NOMO-1 treated with DMSO at 0.1 percent for 48 hours (cell line): ENCODE data around the gene CPSF4L.

Source experiments
- DNase-seq: peaks from one replicate; lab custom pipeline; 2025; ENCODE audit not compliant: unreplicated experiment; lab: John Stamatoyannopoulos, UW

Gene CPSF4L

DNA sequence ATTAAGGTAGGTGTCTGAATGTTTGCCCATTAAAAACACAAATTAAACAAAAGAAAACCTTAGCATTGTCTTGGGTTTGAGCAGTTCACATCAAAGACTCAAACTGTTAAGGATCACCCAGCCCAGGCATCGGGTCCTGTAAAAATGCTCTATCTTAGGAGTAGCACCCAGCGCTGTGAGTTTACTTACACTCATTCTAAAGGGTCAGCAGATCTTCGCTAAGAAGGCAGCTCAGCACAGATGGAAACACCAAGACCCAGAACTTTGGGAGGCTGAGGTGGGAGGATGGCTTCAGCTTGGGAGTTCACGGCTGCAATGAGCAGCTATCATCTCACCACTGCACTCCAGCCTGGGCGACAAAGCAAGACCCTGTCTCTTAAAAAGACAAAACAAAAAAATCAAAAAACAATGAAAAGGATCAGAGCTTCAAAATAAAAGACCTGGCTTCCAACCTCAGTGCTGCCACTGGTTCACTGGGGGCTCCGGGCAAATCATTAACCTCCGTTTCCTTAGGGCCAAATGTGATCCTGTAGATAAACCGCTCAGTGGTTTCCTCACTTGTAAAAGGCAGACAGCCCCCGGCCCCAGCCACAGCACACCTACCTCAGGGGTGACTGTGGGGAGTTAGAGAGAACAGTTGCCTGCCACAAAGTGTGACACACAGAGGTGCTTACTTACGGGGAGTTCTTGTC is 57.7 kb downstream of the CPSF4L start:
- DNase-seq, result no peak

DNA sequence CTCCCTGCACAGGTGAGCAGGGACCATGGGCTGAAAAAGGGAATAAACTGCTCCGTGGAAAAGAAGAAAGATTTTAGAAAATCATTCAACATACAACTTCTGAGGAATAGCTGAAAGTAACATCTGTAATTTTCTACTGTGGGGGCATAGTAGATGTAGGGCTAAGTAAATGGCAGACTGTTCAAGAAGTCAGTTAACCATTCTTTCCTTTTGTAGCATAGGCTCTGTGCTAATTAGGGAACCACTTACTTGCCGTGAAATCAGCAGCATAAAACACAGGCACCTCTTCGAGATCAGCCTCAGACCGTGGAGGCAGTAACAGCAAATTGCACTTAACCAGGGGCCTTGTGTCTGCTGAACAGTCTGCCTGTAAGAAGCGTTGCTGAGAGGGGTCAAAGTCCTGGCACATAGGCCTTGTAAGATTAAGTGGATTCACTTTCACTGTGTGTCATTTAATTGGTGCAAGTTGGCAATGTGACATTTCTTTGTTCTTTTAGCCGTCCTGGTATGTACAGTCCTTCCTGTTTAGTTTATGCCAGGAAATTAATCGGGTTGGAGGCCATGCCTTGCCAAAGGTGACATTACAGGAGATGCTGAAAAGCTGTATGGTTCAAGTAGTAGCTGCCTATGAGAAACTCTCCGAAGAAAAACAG is 58.4 kb downstream of the CPSF4L start:
- DNase-seq, result no peak

DNA sequence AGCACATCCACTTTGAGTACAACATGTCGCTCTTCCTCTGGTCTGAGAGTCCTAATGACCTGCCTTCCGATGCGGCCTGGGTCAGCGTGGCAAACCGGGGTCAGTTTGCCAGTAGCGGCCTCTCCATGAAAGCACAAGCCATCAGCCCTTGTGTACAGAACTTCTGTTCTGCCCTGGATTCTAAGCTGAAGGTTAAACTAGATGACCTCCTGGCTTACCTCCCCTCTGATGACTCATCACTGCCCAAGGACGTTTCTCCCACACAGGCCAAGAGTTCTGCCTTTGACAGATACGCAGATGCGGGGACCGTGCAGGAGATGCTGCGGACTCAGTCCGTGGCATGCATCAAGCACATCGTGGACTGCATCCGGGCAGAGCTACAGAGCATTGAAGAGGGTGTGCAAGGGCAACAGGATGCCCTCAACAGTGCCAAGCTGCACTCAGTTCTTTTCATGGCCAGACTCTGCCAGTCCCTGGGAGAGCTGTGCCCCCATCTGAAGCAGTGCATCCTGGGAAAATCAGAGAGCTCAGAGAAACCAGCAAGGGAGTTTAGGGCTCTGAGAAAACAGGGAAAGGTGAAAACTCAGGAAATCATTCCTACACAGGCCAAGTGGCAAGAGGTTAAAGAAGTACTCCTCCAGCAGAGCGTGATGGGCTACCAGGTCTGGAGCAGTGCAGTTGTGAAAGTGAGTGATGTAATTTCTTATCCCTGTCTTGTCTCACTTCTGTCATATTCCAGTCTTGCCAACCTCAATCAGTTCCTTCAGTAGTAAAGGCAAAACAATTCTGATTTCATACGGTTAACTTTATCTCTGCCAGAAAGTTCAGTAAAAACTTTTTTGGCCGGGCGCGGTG is 60.2 kb downstream of the CPSF4L start:
- no peak for DNase-seq

DNA sequence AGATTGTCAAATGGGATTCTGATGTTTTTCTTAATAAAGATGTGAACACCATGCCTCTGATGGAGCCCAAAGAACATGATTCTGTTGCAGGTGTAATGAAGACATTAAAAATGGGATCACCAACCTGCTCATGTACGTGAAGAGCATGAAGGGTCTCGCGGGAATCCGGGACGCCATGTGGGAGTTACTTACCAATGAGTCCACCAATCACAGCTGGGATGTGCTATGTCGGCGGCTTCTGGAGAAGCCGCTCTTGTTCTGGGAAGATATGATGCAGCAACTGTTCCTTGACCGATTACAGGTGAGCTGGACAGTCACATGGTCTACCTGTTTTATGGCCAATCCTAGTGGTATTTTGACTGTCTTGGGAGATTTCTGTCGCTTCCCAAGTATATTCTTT is 61.2 kb downstream of the CPSF4L start:
- no peak for DNase-seq

DNA sequence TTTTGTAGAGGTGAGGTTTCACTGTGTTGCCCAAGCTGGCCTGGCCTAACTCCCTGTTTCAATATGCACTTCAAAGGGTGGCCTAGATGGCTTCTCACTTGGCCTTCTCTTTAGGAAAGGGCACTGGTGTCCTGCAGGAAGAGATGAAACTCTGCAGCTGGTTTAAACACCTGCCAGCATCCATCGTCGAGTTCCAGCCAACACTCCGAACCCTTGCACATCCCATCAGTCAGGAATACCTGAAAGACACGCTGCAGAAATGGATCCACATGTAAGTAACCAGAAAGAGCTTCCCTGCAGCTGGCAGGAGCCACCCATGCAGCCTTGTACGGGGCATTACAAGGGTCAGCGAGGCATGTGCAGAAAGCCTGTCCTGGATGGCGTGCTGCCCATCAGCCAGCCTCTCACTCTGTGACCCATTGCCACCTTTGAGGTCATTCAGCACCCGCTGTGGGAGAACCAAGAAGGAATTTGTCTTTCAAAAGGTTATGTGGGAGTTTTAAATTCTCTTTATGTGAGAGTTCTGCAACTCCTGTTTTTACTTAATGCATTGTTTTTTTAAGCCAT is 61.8 kb downstream of the CPSF4L start:
- DNase-seq, result no peak

DNA sequence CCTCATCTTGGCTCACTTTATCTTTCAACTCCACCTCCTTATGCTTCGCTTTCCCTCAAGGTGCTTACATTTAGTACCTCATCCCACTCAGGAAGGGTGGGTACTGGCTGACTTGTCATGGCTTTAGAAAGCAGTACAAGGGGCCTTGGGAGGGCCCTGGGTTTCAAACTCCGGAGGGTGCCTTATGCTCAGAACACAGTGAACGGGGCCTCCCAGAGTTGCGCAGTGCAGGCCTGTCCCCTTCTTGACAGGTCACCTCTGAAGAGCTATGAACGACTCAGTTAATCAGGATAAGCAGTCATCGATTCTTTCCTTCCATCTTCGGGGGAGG is 62.8 kb downstream of the CPSF4L start:
- no peak for DNase-seq
